ENCODE results near the gene RFXANK.

The RFXANK gene

GRCh38 chr19:19224150-19224851, 32.2 kb downstream of the RFXANK start:
- Histone ChIP-seq H3K27me3 (ENCODE audit: control insufficient read depth, insufficient read depth, low read length) (peaks cover 55% of the 10 kb centered on the region), H3K9me3 (replicated peaks; ENCODE audit: low read length) (no peaks in the 10 kb centered on the region), H3K4me3 (ENCODE audit: low read length) (peak overlapping the region; percentile 60), H3K4me1 (ENCODE audit: control insufficient read depth, insufficient read depth, low read length) (no peaks in the 10 kb centered on the region), H3K9ac (ENCODE audit: low read depth, low read length) (no peak overlapping the region), H3K36me3 (ENCODE audit: insufficient read depth, low read length) (no peaks in the 10 kb centered on the region), H3K4me2 (ENCODE audit: low read length) (no peak overlapping the region)

GRCh38 chr19:19224852-19225494, 32.9 kb downstream of the RFXANK start:
- no peak overlapping the region for H3K9ac ChIP-seq (ENCODE audit: low read depth, low read length)
- H3K36me3 ChIP-seq (ENCODE audit: insufficient read depth, low read length), result no peaks in the 10 kb centered on the region
- H3K4me2 ChIP-seq (ENCODE audit: low read length), result peak overlapping the region; percentile 81
- no peaks in the 10 kb centered on the region for H3K9me3 ChIP-seq (replicated peaks; ENCODE audit: low read length)
- H3K4me1 ChIP-seq (ENCODE audit: control insufficient read depth, insufficient read depth, low read length), result no peaks in the 10 kb centered on the region
- H3K4me3 ChIP-seq (ENCODE audit: low read length), result peak overlapping the region; percentile 60
- peaks cover 59% of the 10 kb centered on the region for H3K27me3 ChIP-seq (ENCODE audit: control insufficient read depth, insufficient read depth, low read length)

GRCh38 chr19:19226204-19226603, 34.1 kb downstream of the RFXANK start:
- Histone ChIP-seq H3K36me3 (ENCODE audit: insufficient read depth, low read length) (no peaks in the 10 kb centered on the region), H3K9ac (ENCODE audit: low read depth, low read length) (no peak overlapping the region), H3K9me3 (replicated peaks; ENCODE audit: low read length) (no peaks in the 10 kb centered on the region), H3K4me3 (ENCODE audit: low read length) (no peak overlapping the region), H3K4me1 (ENCODE audit: control insufficient read depth, insufficient read depth, low read length) (no peaks in the 10 kb centered on the region), H3K27me3 (ENCODE audit: control insufficient read depth, insufficient read depth, low read length) (peaks cover 70% of the 10 kb centered on the region), H3K4me2 (ENCODE audit: low read length) (no peak overlapping the region)

- no peak overlapping the region for H3K4me2 ChIP-seq (ENCODE audit: low read length)
- H3K4me1 ChIP-seq (ENCODE audit: control insufficient read depth, insufficient read depth, low read length), result no peaks in the 10 kb centered on the region
- no peak overlapping the region for H3K4me3 ChIP-seq (ENCODE audit: low read length)
- H3K36me3 ChIP-seq (ENCODE audit: insufficient read depth, low read length), result no peaks in the 10 kb centered on the region
- H3K9ac ChIP-seq (ENCODE audit: low read depth, low read length), result no peak overlapping the region
- no peaks in the 10 kb centered on the region for H3K9me3 ChIP-seq (replicated peaks; ENCODE audit: low read length)
- H3K27me3 ChIP-seq (ENCODE audit: control insufficient read depth, insufficient read depth, low read length), result peaks cover 74% of the 10 kb centered on the region
These were observed 34.6 kb downstream of the RFXANK start for GRCh38 chr19:19226663-19227062.

GRCh38 chr19:19227217-19227616, 35.2 kb downstream of the RFXANK start:
- H3K9ac ChIP-seq (ENCODE audit: low read depth, low read length), result no peak overlapping the region
- H3K36me3 ChIP-seq (ENCODE audit: insufficient read depth, low read length), result no peaks in the 10 kb centered on the region
- H3K27me3 ChIP-seq (ENCODE audit: control insufficient read depth, insufficient read depth, low read length), result peaks cover 79% of the 10 kb centered on the region
- H3K4me3 ChIP-seq (ENCODE audit: low read length), result no peak overlapping the region
- no peaks in the 10 kb centered on the region for H3K4me1 ChIP-seq (ENCODE audit: control insufficient read depth, insufficient read depth, low read length)
- H3K4me2 ChIP-seq (ENCODE audit: low read length), result no peak overlapping the region
- no peaks in the 10 kb centered on the region for H3K9me3 ChIP-seq (replicated peaks; ENCODE audit: low read length)

GRCh38 chr19:19229701-19230100, 37.6 kb downstream of the RFXANK start:
- H3K36me3 ChIP-seq (ENCODE audit: insufficient read depth, low read length), result no peaks in the 10 kb centered on the region
- H3K9ac ChIP-seq (ENCODE audit: low read depth, low read length), result no peak overlapping the region
- no peak overlapping the region for H3K4me3 ChIP-seq (ENCODE audit: low read length)
- H3K4me2 ChIP-seq (ENCODE audit: low read length), result no peak overlapping the region
- H3K4me1 ChIP-seq (ENCODE audit: control insufficient read depth, insufficient read depth, low read length), result no peaks in the 10 kb centered on the region
- peaks cover 76% of the 10 kb centered on the region for H3K27me3 ChIP-seq (ENCODE audit: control insufficient read depth, insufficient read depth, low read length)
- H3K9me3 ChIP-seq (replicated peaks; ENCODE audit: low read length), result peaks cover 11% of the 10 kb centered on the region

- Histone ChIP-seq H3K9ac (ENCODE audit: low read depth, low read length) (no peak overlapping the region), H3K27me3 (ENCODE audit: control insufficient read depth, insufficient read depth, low read length) (peaks cover 66% of the 10 kb centered on the region), H3K4me3 (ENCODE audit: low read length) (no peak overlapping the region), H3K36me3 (ENCODE audit: insufficient read depth, low read length) (no peaks in the 10 kb centered on the region), H3K4me1 (ENCODE audit: control insufficient read depth, insufficient read depth, low read length) (no peaks in the 10 kb centered on the region), H3K9me3 (replicated peaks; ENCODE audit: low read length) (peaks cover 14% of the 10 kb centered on the region), H3K4me2 (ENCODE audit: low read length) (no peak overlapping the region)
These were observed 38.9 kb downstream of the RFXANK start for GRCh38 chr19:19230999-19231398.

- Histone ChIP-seq H3K9ac (ENCODE audit: low read depth, low read length) (no peak overlapping the region), H3K36me3 (ENCODE audit: insufficient read depth, low read length) (no peaks in the 10 kb centered on the region), H3K4me2 (ENCODE audit: low read length) (no peak overlapping the region), H3K4me3 (ENCODE audit: low read length) (no peak overlapping the region), H3K4me1 (ENCODE audit: control insufficient read depth, insufficient read depth, low read length) (no peaks in the 10 kb centered on the region), H3K27me3 (ENCODE audit: control insufficient read depth, insufficient read depth, low read length) (peaks cover 53% of the 10 kb centered on the region), H3K9me3 (replicated peaks; ENCODE audit: low read length) (peaks cover 17% of the 10 kb centered on the region)
These were observed 40.2 kb downstream of the RFXANK start for GRCh38 chr19:19232261-19232721.

- H3K9me3 ChIP-seq (replicated peaks; ENCODE audit: low read length), result peaks cover 17% of the 10 kb centered on the region
- no peaks in the 10 kb centered on the region for H3K4me1 ChIP-seq (ENCODE audit: control insufficient read depth, insufficient read depth, low read length)
- H3K36me3 ChIP-seq (ENCODE audit: insufficient read depth, low read length), result no peaks in the 10 kb centered on the region
- H3K9ac ChIP-seq (ENCODE audit: low read depth, low read length), result no peak overlapping the region
- peaks cover 36% of the 10 kb centered on the region for H3K27me3 ChIP-seq (ENCODE audit: control insufficient read depth, insufficient read depth, low read length)
- H3K4me3 ChIP-seq (ENCODE audit: low read length), result no peak overlapping the region
- no peak overlapping the region for H3K4me2 ChIP-seq (ENCODE audit: low read length)
These were observed 42.3 kb downstream of the RFXANK start for GRCh38 chr19:19234220-19234816.

GRCh38 chr19:19236173-19236572, 44.1 kb downstream of the RFXANK start:
- no peak overlapping the region for H3K4me2 ChIP-seq (ENCODE audit: low read length)
- H3K9ac ChIP-seq (ENCODE audit: low read depth, low read length), result no peak overlapping the region
- H3K27me3 ChIP-seq (ENCODE audit: control insufficient read depth, insufficient read depth, low read length), result peaks cover 26% of the 10 kb centered on the region
- H3K4me1 ChIP-seq (ENCODE audit: control insufficient read depth, insufficient read depth, low read length), result no peaks in the 10 kb centered on the region
- no peaks in the 10 kb centered on the region for H3K36me3 ChIP-seq (ENCODE audit: insufficient read depth, low read length)
- H3K4me3 ChIP-seq (ENCODE audit: low read length), result no peak overlapping the region
- H3K9me3 ChIP-seq (replicated peaks; ENCODE audit: low read length), result peaks cover 17% of the 10 kb centered on the region

GRCh38 chr19:19238126-19238894, 46.3 kb downstream of the RFXANK start:
- peaks cover 9% of the 10 kb centered on the region for H3K27me3 ChIP-seq (ENCODE audit: control insufficient read depth, insufficient read depth, low read length)
- H3K4me3 ChIP-seq (ENCODE audit: low read length), result no peak overlapping the region
- no peak overlapping the region for H3K9ac ChIP-seq (ENCODE audit: low read depth, low read length)
- no peaks in the 10 kb centered on the region for H3K4me1 ChIP-seq (ENCODE audit: control insufficient read depth, insufficient read depth, low read length)
- H3K36me3 ChIP-seq (ENCODE audit: insufficient read depth, low read length), result no peaks in the 10 kb centered on the region
- peaks cover 17% of the 10 kb centered on the region for H3K9me3 ChIP-seq (replicated peaks; ENCODE audit: low read length)
- no peak overlapping the region for H3K4me2 ChIP-seq (ENCODE audit: low read length)
